Measurements from ENCODE around the gene GEMIN5. TPM values are rescaled to one million over a fixed set of nuclear protein-coding genes. Genes with fewer than 3 reads are reported as not detected.

Gene GEMIN5
- total and polyA plus RNA-seq, 2 of the 8 experiments (the other 6 are each of a cell fraction or from before 2014, with no cell fraction given): 12.8 to 47.0 TPM

DNA sequence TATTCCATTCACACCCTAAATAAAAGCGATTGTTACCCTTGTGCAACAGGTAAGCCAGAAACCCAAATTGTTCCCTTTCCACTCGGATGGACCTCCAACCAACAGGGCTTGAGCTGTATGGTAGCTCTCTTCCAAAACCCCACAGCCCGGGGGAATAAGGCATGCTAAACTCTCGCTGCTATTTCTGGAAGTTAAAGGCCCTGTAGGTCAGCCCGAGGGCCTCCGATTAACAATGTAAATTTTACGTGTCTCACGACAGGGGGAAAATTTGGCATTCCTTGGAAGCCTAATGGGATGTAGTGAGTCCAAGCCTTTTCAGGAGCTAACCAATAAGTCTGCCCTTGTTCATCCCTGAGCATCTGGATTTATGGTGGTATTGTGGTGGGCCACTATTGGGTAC is 53.6 kb downstream of the GEMIN5 start:
- H3K79me2 ChIP-seq (ENCODE audit: control insufficient read depth in 1 of 2, insufficient read depth in 2 of 2, low read length in 2 of 2): no peaks in the 10 kb centered on the region; a peak in 1 of 4 replicates
- 0 out of 2 replicates have a peak, but pooled peaks have one; percentile 34 for TF ChIP-seq SP1 (IDR thresholded peaks at IDR 0.05; ENCODE audit: low read depth, low read length)
- no peak for TF ChIP-seq FOSL1 (IDR thresholded peaks at IDR 0.05; ENCODE audit: insufficient read depth, low read depth, low read length)
- no peak overlapping the region for H3K18ac ChIP-seq (ENCODE audit: extremely low read depth, low read length)
- no peak overlapping the region for H3K9ac ChIP-seq (replicated peaks in 1 of 4; ENCODE audit: extremely low read depth in 1 of 4, low read depth in 3 of 4, low read length in 3 of 4)
- H3K4me3 ChIP-seq (ENCODE audit: extremely low read depth in 1 of 4, insufficient read depth in 2 of 4, low read depth in 3 of 4, low read length in 4 of 4): no peak overlapping the region
- peaks cover 0 to 43% (median 15%) of the 10 kb centered on the region in 4 experiments for H3K36me3 ChIP-seq (ENCODE audit: control insufficient read depth in 2 of 4, insufficient read depth in 4 of 4, low read length in 3 of 4)
- H2BK15ac ChIP-seq (ENCODE audit: low read length): no peak overlapping the region
- H2AK5ac ChIP-seq (ENCODE audit: low read depth, low read length): no peak overlapping the region
- POLR2A ChIA-PET (ENCODE audit: partially characterized antibody): interaction anchor here (0.8 to 2.9 kb wide), 5 partner anchors 12 to 36 kb away, joined by 3 to 8 read pairs (median 4); partner anchors contain the start of gene CNOT8
- H3K4ac ChIP-seq (replicated peaks; ENCODE audit: insufficient read length, low read depth, low read length): no peak overlapping the region
- H3K27ac ChIP-seq (ENCODE audit: low read depth, low read length): no peak overlapping the region
- H3K9me3 ChIP-seq (ENCODE audit: insufficient read depth in 2 of 2, low read depth in 1 of 2, low read length in 1 of 2): no peaks in the 10 kb centered on the region
- H4K91ac ChIP-seq (replicated peaks; ENCODE audit: insufficient read length, low read length): no peak overlapping the region
- no peak overlapping the region for H2BK120ac ChIP-seq (replicated peaks; ENCODE audit: low read depth, low read length)
- CTCF ChIA-PET (ENCODE audit: partially characterized antibody): interaction anchor here (1.6 to 2.3 kb wide), 2 partner anchors 26 to 32 kb away, joined by 3 to 5 read pairs; partner anchors contain the start of gene CNOT8
- no peaks in the 10 kb centered on the region for H3K79me1 ChIP-seq (ENCODE audit: low read depth, low read length)
- H3K4me1 ChIP-seq (replicated peaks in 1 of 4; ENCODE audit: control insufficient read depth in 3 of 4, insufficient read depth in 4 of 4, low read length in 3 of 4): peaks cover 0 to 7% (median 0%) of the 10 kb centered on the region in 4 experiments; a peak in 1 of 7 replicates
- H2BK20ac ChIP-seq (ENCODE audit: low read length): no peak overlapping the region
- DNase-seq (ENCODE audit: low read depth in 1 of 2, low spot score in 2 of 2): peak in 1 of 2 experiments; percentile 3
- peak; percentile 70 for FAIRE-seq
- no peak overlapping the region for H3K23ac ChIP-seq (ENCODE audit: insufficient read length)
- peak overlapping the region; percentile 8 to 39; a peak in 1 of 4 replicates for H3K4me2 ChIP-seq (ENCODE audit: insufficient read depth in 1 of 2, low read depth in 2 of 2, low read length in 2 of 2)
- H2AFZ ChIP-seq (ENCODE audit: low read length): no peak overlapping the region
- no peaks in the 10 kb centered on the region for H3K23me2 ChIP-seq (ENCODE audit: low read depth, low read length)
- no peak overlapping the region for H2BK12ac ChIP-seq (ENCODE audit: low read depth, low read length)
- H4K20me1 ChIP-seq (replicated peaks in 1 of 2; ENCODE audit: control insufficient read depth in 1 of 2, insufficient read depth in 2 of 2, low read length in 2 of 2): no peaks in the 10 kb centered on the region
- H4K8ac ChIP-seq (ENCODE audit: extremely low read depth, insufficient read depth, low read length): no peak overlapping the region
- WGBS, 2 experiments (ENCODE audit: extremely low coverage in 1 of 2, insufficient coverage in 1 of 2, insufficient read length in 1 of 2, insufficient replicate concordance in 2 of 2, low coverage in 1 of 2, low lambda C conversion rate in 2 of 2, missing lambda C conversion rate in 1 of 2): 62% methylated on average over 8 of the region's 8 CpGs; no CpG with 5 or more reads in 1 of the 2 experiments
- H3K27me3 ChIP-seq (replicated peaks in 1 of 4; ENCODE audit: control insufficient read depth in 3 of 4, extremely low read depth in 1 of 4, insufficient read depth in 3 of 4, low read length in 3 of 4): no peaks in the 10 kb centered on the region
- H4K5ac ChIP-seq (ENCODE audit: insufficient read length, low read depth, low read length): no peak overlapping the region
- H3K14ac ChIP-seq (ENCODE audit: insufficient read length): no peak overlapping the region
- no peak overlapping the region for H3K56ac ChIP-seq (replicated peaks; ENCODE audit: insufficient read length, low read depth, low read length)
- H2BK5ac ChIP-seq (ENCODE audit: low read depth, low read length): no peak overlapping the region

Measured in H1 (cell line).